ENCODE measurements around the gene AUNIP. TPM values are rescaled to one million over a fixed set of nuclear protein-coding genes. Genes with fewer than 3 reads are reported as not detected.

Gene AUNIP
- total RNA-seq, 2 donors from 2014 or later = 0.32 to 4.3 TPM

DNA sequence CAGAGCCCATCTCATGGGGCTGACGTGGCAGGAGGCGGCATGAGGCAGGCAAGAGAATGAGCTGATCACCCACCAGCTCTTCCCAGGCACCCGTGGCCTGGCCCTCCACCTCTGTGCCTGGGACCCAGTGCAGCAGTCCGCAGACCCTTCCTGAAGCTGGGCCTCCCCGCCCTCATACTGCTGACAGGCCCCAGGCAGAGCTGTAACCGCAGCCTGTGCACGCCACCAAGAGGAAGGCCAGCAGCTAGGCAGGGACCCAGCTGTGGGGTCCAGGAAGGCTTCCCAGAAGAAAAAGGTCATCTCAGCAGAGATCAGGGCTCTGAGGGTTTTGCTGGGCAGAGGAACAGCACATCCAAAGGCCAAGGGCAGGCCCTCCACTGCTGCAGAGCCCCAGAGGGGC is 49.3 kb downstream of the AUNIP start:
- Histone ChIP-seq H3K27ac (peak overlapping the region in 1 of 2 donors; percentile 69), H3K36me3 (no peaks in the 10 kb centered on the region), H3K4me1 (replicated peaks) (peaks cover 16% of the 10 kb centered on the region), H3K27me3 (replicated peaks; ENCODE audit: insufficient read depth) (no peaks in the 10 kb centered on the region), H3K9me3 (no peaks in the 10 kb centered on the region), H3K4me3 (no peak overlapping the region)
- intact Hi-C loops (cut with DNase I) = loop anchor here (5.0 to 10.0 kb wide), 2 partner anchors 268 to 405 kb away; partner anchors contain the start of gene LDLRAP1
- 85% methylated on average over 7 of the region's 7 CpGs for WGBS
- no peak for DNase-seq (ENCODE audit: low spot score)
- TF ChIP-seq POLR2A (IDR thresholded peaks at IDR 0.05) = no peak
- no peak for TF ChIP-seq POLR2AphosphoS5 (IDR thresholded peaks at IDR 0.05)
- no peak for TF ChIP-seq CTCF (IDR thresholded peaks at IDR 0.05)

- peaks cover 16% of the 10 kb centered on the region for H3K4me1 ChIP-seq (replicated peaks)
These were observed 49.9 kb downstream of the AUNIP start for GRCh38 chr1:25809283-25809926.

GRCh38 chr1:25808481-25809244 is 50.6 kb downstream of the AUNIP start:
- intact Hi-C loops (cut with DNase I) = loop anchor here (5.0 to 10.0 kb wide), 2 partner anchors 266 to 404 kb away; partner anchors contain the start of gene LDLRAP1
- no peaks in the 10 kb centered on the region for H3K36me3 ChIP-seq

More at GRCh38 chr1:25809283-25809926, 49.9 kb downstream of the AUNIP start:
- Histone ChIP-seq H3K27me3 (replicated peaks; ENCODE audit: insufficient read depth) (no peaks in the 10 kb centered on the region), H3K27ac (peak overlapping the region; percentile 69 to 70), H3K4me3 (no peak overlapping the region), H3K36me3 (no peaks in the 10 kb centered on the region), H3K9me3 (no peaks in the 10 kb centered on the region)
- intact Hi-C loops (cut with DNase I) = loop anchor here (5.0 to 10.0 kb wide), 2 partner anchors 267 to 405 kb away; partner anchors contain the start of gene LDLRAP1
- WGBS = 72% methylated on average over 18 of the region's 18 CpGs
- peak; percentile 77 for DNase-seq (ENCODE audit: low spot score)
- TF ChIP-seq POLR2A (IDR thresholded peaks at IDR 0.05) (no peak), CTCF (IDR thresholded peaks at IDR 0.05) (no peak), POLR2AphosphoS5 (IDR thresholded peaks at IDR 0.05) (peak; percentile 90)

More at GRCh38 chr1:25808481-25809244, 50.6 kb downstream of the AUNIP start:
- DNase-seq (ENCODE audit: low spot score) = no peak
- TF ChIP-seq CTCF (IDR thresholded peaks at IDR 0.05) (no peak), POLR2AphosphoS5 (IDR thresholded peaks at IDR 0.05) (no peak), POLR2A (IDR thresholded peaks at IDR 0.05) (no peak)
- no peaks in the 10 kb centered on the region for H3K27me3 ChIP-seq (replicated peaks; ENCODE audit: insufficient read depth)
- peak overlapping the region; percentile 69 to 70 for H3K27ac ChIP-seq
- 84% methylated on average over 34 of the region's 34 CpGs for WGBS
- H3K4me1 ChIP-seq (replicated peaks) = peaks cover 16% of the 10 kb centered on the region
- no peak overlapping the region for H3K4me3 ChIP-seq
- H3K9me3 ChIP-seq = no peaks in the 10 kb centered on the region

Measured in prostate gland (tissue), 2 donors.